GM12872 (cell line): ENCODE data around the gene GPC3.

Experiments
- CTCF ChIP-seq: IDR thresholded peaks from 3 replicates; pipeline ENCODE4 v1.5.1; 2011; ENCODE audit warnings: low read depth, mild to moderate bottlenecking, low read length, moderate library complexity; ENCODE audit not compliant: insufficient read depth

GPC3 gene

GRCh38 chrX:133804072-133804471 lies 181.3 kb downstream of the GPC3 start:
- no peak for TF ChIP-seq CTCF

DNA sequence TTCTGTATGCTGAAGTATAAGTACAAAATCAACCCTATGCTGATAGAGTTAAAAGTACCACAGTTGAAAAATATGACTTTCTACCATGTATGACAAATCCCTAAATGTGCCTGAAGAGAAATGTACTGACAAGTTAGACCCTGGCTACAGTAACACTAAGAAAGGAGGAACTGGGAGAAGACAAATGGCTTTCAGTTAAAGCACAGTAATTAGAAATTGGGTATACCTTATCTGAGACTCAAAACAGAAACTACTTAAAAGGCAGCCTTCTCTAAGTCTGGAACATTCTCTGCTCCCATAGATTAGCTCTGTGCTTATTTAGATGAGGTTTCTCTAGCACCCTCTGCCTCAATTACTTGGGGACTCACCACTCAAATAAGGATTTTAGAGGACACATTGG lies 189.1 kb downstream of the GPC3 start:
- no peak for TF ChIP-seq CTCF

GRCh38 chrX:133794126-133794525 lies 191.3 kb downstream of the GPC3 start:
- no peak for TF ChIP-seq CTCF

- TF ChIP-seq CTCF = no peak
Measured at GRCh38 chrX:133793626-133794025, 191.8 kb downstream of the GPC3 start.

- TF ChIP-seq CTCF = peak; percentile 89
Measured at GRCh38 chrX:133792198-133792953, 193.0 kb downstream of the GPC3 start.

GRCh38 chrX:133789829-133790228 lies 195.6 kb downstream of the GPC3 start:
- TF ChIP-seq CTCF = no peak

- TF ChIP-seq CTCF = no peak
Measured at GRCh38 chrX:133786382-133786781, 199.0 kb downstream of the GPC3 start.
